SK-N-SH (cell line): ENCODE results near the gene PARS2. TPM values are rescaled to one million over a fixed set of nuclear protein-coding genes. Genes with fewer than 3 reads are reported as not detected.

Experiments used
- CTCF ChIA-PET: fragments of 300-600, 350-600 bp; formaldehyde crosslinking; extraction: SDS; loops from one replicate; lab custom pipeline; 2021; lab: Yijun Ruan, JAX
- POLR2A ChIA-PET: fragments of 350-600 bp; sonication (Branson Sonifier 250); formaldehyde crosslinking; extraction: SDS; loops from one replicate; lab custom pipeline; 2020; ENCODE audit warnings: antibody characterized with exemption, inconsistent platforms; lab: Yijun Ruan, JAX
- DNase-seq: peaks from one replicate; pipeline ENCODE4 v3.0.0; 2012
- H2AFZ ChIP-seq: fragments of 200-600 bp; sonication (generic); 2 replicates; pipeline ENCODE4 v1.8.1; 2016; ENCODE audit warnings: antibody characterized with exemption, mild to moderate bottlenecking, low read depth
- H3F3A ChIP-seq: fragments of 200-600 bp; sonication (generic); replicated peaks from 2 replicates; pipeline ENCODE3; 2016; ENCODE audit warnings: antibody characterized with exemption, mild to moderate bottlenecking; ENCODE audit not compliant: insufficient read depth
- H3K27ac ChIP-seq, 2 experiments: fragments of 200-500 bp in 1 of 2; fragments of 200-600 bp in 1 of 2; sonication (Bioruptor generic) in 1 of 2; sonication (generic), shearing (Covaris generic) in 1 of 2; 2 replicates each; pipeline versions ENCODE4 v1.5.1 to v1.6.1; 2014 to 2016; ENCODE audit warnings: low read depth in 2 of 2, inconsistent platforms in 1 of 2, low read length in 1 of 2, mild to moderate bottlenecking in 1 of 2, mixed read lengths in 1 of 2
- H3K27me3 ChIP-seq: fragments of 200-600 bp; sonication (generic), shearing (Covaris generic); 2 replicates; pipeline ENCODE4 v1.6.1; 2016; ENCODE audit warnings: mixed run types; ENCODE audit not compliant: insufficient read depth
- H3K36me3 ChIP-seq, 2 experiments: fragments of 200-500 bp in 1 of 2; fragments of 200-600 bp in 1 of 2; sonication (Bioruptor generic) in 1 of 2; sonication (generic) in 1 of 2; replicated peaks in 1 of 2; 2 replicates each; pipeline versions ENCODE3 to v1.5.1; 2014 to 2016; ENCODE audit warnings: low read length in 1 of 2, mild to moderate bottlenecking in 1 of 2; ENCODE audit not compliant: insufficient read depth in 2 of 2, control insufficient read depth in 1 of 2
- H3K4me1 ChIP-seq, 2 experiments: fragments of 200-500 bp in 1 of 2; fragments of 200-600 bp in 1 of 2; sonication (Bioruptor generic) in 1 of 2; sonication (generic), shearing (Covaris generic) in 1 of 2; 2 replicates each; pipeline versions ENCODE4 v1.5.1 to v1.6.1; 2014 to 2016; ENCODE audit warnings: low read depth in 1 of 2, low read length in 1 of 2, mixed run types in 1 of 2; ENCODE audit not compliant: insufficient read depth in 2 of 2, control insufficient read depth in 1 of 2
- H3K4me2 ChIP-seq: fragments of 200-600 bp; sonication (generic), shearing (Covaris generic); 2 replicates; pipeline ENCODE4 v1.6.1; 2017; ENCODE audit warnings: mixed run types
- H3K4me3 ChIP-seq, 2 experiments: fragments of 200-500 bp in 1 of 2; fragments of 200-600 bp in 1 of 2; sonication (Bioruptor generic) in 1 of 2; sonication (generic), shearing (Covaris generic) in 1 of 2; 2 replicates each; pipeline versions ENCODE4 v1.5.1 to v1.8.1; 2014 to 2016; ENCODE audit warnings: low read depth in 2 of 2, inconsistent platforms in 1 of 2, low read length in 1 of 2, mild to moderate bottlenecking in 1 of 2, mixed read lengths in 1 of 2, moderate library complexity in 1 of 2
- H3K79me2 ChIP-seq: fragments of 200-600 bp; sonication (generic); 2 replicates; pipeline ENCODE4 v1.8.1; 2017; ENCODE audit warnings: mild to moderate bottlenecking; ENCODE audit not compliant: insufficient read depth
- H3K9ac ChIP-seq: fragments of 200-600 bp; sonication (generic); 2 replicates; pipeline ENCODE4 v1.6.1; 2017; ENCODE audit warnings: mixed run types
- H3K9me2 ChIP-seq: fragments of 200-600 bp; sonication (generic); 2 replicates; pipeline ENCODE4 v1.6.1; 2017; ENCODE audit warnings: mixed run types
- H3K9me3 ChIP-seq: fragments of 200-600 bp; sonication (generic); 2 replicates; pipeline ENCODE4 v1.6.1; 2017; ENCODE audit warnings: mixed run types, mild to moderate bottlenecking, moderate library complexity
- H4K20me1 ChIP-seq: fragments of 200-600 bp; sonication (generic); 2 replicates; pipeline ENCODE4 v1.6.1; 2017; ENCODE audit warnings: mild to moderate bottlenecking, mixed run types; ENCODE audit not compliant: insufficient read depth
- EZH2phosphoT487 ChIP-seq: fragments of 200-600 bp; sonication (generic); IDR thresholded peaks from 2 replicates; pipeline ENCODE4 v1.6.1; 2017; ENCODE audit warnings: low read depth, mixed run types, mild to moderate bottlenecking, antibody characterized with exemption, moderate library complexity, borderline replicate concordance
- FOXJ3 ChIP-seq: sonication (generic); formaldehyde crosslinking; IDR thresholded peaks from 2 replicates; pipeline ENCODE4 v1.5.1; 2020; ENCODE audit warnings: mild to moderate bottlenecking, missing genetic modification reagents
- GABPA ChIP-seq: IDR thresholded peaks from 2 replicates; pipeline ENCODE4 v1.4.0; 2012; ENCODE audit warnings: low read depth, mild to moderate bottlenecking
- MEF2A ChIP-seq: IDR thresholded peaks from 2 replicates; pipeline ENCODE4 v1.4.0; 2012; ENCODE audit warnings: low read depth, borderline replicate concordance
- NFIC ChIP-seq: IDR thresholded peaks from 2 replicates; pipeline ENCODE4 v1.4.0; 2012; ENCODE audit warnings: borderline replicate concordance
- POLR2AphosphoS5 ChIP-seq: IDR thresholded peaks from 2 replicates; pipeline ENCODE4 v1.6.1; 2012; ENCODE audit warnings: low read depth, low read length
- RCOR1 ChIP-seq: fragments of 150-350 bp; IDR thresholded peaks from 2 replicates; pipeline ENCODE4 v1.6.1; 2017; ENCODE audit warnings: antibody characterized with exemption, low read length
- SIN3A ChIP-seq: IDR thresholded peaks from 2 replicates; pipeline ENCODE4 v1.6.1; 2012; ENCODE audit warnings: low read depth, mild to moderate bottlenecking, low read length, moderate library complexity, borderline replicate concordance
- USF2 ChIP-seq: fragments of 150-350 bp; IDR thresholded peaks from 2 replicates; pipeline ENCODE4 v1.6.1; 2017; ENCODE audit warnings: antibody characterized with exemption, low read length, low read depth, borderline replicate concordance
- YY1 ChIP-seq: IDR thresholded peaks from 2 replicates; pipeline ENCODE4 v1.4.0; 2012; ENCODE audit warnings: low read depth, mild to moderate bottlenecking
- ZBTB33 ChIP-seq: IDR thresholded peaks from 2 replicates; pipeline ENCODE4 v1.4.0; 2012; ENCODE audit warnings: low read depth, borderline replicate concordance
- WGBS: methylation state at CpG from one replicate; pipeline ENCODE4 v1.1.6; 2017; ENCODE audit warnings: low lambda C conversion rate; 5-methylcytosine and 5-hydroxymethylcytosine counted together
- polyA plus RNA-seq, 3 experiments: library from polyadenylated mRNA; depleted of rRNA; stranded (reverse); fragments of >200 nt; gene quantifications; 2 replicates each; pipeline ENCODE4 v1.2.3, GENCODE V29; 2012
- TF ChIP-seq, protein P1 (sequence below): IDR thresholded peaks from 2 replicates; pipeline ENCODE4 v1.4.0; 2012; ENCODE audit warnings: low read depth
- TF ChIP-seq, protein P2 (sequence below): fragments of 200-600 bp; sonication (generic); IDR thresholded peaks from 2 replicates; pipeline ENCODE4 v1.6.1; 2017; ENCODE audit warnings: antibody characterized with exemption, mild to moderate bottlenecking, moderate library complexity

The PARS2 gene
- polyA plus RNA-seq, 1 of the 3 experiments (the other 2 are of a cell fraction), result 3.2 TPM

GRCh38 chr1:54811739-54812655 is 47.7 kb upstream of the PARS2 start:
- no peak overlapping the region for H3K4me2 ChIP-seq
- H3K79me2 ChIP-seq, result no peaks in the 10 kb centered on the region
- H3K36me3 ChIP-seq, result no peaks in the 10 kb centered on the region
- no peaks in the 10 kb centered on the region for H4K20me1 ChIP-seq
- no peak overlapping the region for H3K4me3 ChIP-seq
- H3K4me1 ChIP-seq, result peaks cover 0 to 2% of the 10 kb centered on the region in 2 experiments; a peak in 1 of 4 replicates
- 68% methylated on average over 11 of the region's 18 CpGs for WGBS
- no peaks in the 10 kb centered on the region for H3K9me3 ChIP-seq
- no peak overlapping the region for H2AFZ ChIP-seq
- TF ChIP-seq EZH2phosphoT487, result no peak
- TF ChIP-seq RCOR1, result no peak
- no peak for TF ChIP-seq MEF2A
- TF ChIP-seq GABPA, result no peak
- TF ChIP-seq USF2, result no peak
- TF ChIP-seq, protein P1, sequence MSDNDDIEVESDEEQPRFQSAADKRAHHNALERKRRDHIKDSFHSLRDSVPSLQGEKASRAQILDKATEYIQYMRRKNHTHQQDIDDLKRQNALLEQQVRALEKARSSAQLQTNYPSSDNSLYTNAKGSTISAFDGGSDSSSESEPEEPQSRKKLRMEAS, result no peak
- TF ChIP-seq NFIC, result no peak
- no peak for TF ChIP-seq YY1
- no peak for TF ChIP-seq SIN3A
- TF ChIP-seq ZBTB33, result no peak
- TF ChIP-seq, protein P2, sequence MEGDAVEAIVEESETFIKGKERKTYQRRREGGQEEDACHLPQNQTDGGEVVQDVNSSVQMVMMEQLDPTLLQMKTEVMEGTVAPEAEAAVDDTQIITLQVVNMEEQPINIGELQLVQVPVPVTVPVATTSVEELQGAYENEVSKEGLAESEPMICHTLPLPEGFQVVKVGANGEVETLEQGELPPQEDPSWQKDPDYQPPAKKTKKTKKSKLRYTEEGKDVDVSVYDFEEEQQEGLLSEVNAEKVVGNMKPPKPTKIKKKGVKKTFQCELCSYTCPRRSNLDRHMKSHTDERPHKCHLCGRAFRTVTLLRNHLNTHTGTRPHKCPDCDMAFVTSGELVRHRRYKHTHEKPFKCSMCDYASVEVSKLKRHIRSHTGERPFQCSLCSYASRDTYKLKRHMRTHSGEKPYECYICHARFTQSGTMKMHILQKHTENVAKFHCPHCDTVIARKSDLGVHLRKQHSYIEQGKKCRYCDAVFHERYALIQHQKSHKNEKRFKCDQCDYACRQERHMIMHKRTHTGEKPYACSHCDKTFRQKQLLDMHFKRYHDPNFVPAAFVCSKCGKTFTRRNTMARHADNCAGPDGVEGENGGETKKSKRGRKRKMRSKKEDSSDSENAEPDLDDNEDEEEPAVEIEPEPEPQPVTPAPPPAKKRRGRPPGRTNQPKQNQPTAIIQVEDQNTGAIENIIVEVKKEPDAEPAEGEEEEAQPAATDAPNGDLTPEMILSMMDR, result no peak
- no peak for TF ChIP-seq FOXJ3 (CRISPR knock-in tag)
- TF ChIP-seq POLR2AphosphoS5, result no peak
- H3K27ac ChIP-seq, result no peak overlapping the region
- H3K27me3 ChIP-seq, result no peaks in the 10 kb centered on the region
- H3F3A ChIP-seq, result no peaks in the 10 kb centered on the region
- no peaks in the 10 kb centered on the region for H3K9me2 ChIP-seq
- CTCF ChIA-PET, result interaction anchor here (0.6 to 4.3 kb wide), 11 partner anchors 12 to 952 kb away, joined by 3 to 20 read pairs (median 4); partner anchors contain the start of genes ACOT11 and PARS2
- H3K9ac ChIP-seq, result no peak overlapping the region
- POLR2A ChIA-PET, result no interaction called here
- no peak for DNase-seq
